Measurements from ENCODE around the gene PLXNB3. TPM values are rescaled to one million over a fixed set of nuclear protein-coding genes. Genes with fewer than 3 reads are reported as not detected.

The PLXNB3 gene
- total and polyA plus RNA-seq, 2 experiments from 2014 or later: 0.70 to 4.1 TPM

- TF ChIP-seq, protein P1, sequence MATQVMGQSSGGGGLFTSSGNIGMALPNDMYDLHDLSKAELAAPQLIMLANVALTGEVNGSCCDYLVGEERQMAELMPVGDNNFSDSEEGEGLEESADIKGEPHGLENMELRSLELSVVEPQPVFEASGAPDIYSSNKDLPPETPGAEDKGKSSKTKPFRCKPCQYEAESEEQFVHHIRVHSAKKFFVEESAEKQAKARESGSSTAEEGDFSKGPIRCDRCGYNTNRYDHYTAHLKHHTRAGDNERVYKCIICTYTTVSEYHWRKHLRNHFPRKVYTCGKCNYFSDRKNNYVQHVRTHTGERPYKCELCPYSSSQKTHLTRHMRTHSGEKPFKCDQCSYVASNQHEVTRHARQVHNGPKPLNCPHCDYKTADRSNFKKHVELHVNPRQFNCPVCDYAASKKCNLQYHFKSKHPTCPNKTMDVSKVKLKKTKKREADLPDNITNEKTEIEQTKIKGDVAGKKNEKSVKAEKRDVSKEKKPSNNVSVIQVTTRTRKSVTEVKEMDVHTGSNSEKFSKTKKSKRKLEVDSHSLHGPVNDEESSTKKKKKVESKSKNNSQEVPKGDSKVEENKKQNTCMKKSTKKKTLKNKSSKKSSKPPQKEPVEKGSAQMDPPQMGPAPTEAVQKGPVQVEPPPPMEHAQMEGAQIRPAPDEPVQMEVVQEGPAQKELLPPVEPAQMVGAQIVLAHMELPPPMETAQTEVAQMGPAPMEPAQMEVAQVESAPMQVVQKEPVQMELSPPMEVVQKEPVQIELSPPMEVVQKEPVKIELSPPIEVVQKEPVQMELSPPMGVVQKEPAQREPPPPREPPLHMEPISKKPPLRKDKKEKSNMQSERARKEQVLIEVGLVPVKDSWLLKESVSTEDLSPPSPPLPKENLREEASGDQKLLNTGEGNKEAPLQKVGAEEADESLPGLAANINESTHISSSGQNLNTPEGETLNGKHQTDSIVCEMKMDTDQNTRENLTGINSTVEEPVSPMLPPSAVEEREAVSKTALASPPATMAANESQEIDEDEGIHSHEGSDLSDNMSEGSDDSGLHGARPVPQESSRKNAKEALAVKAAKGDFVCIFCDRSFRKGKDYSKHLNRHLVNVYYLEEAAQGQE (IDR thresholded peaks at IDR 0.05; ENCODE audit: unreplicated experiment): no peak
- TF ChIP-seq EZH2phosphoT487 (IDR thresholded peaks at IDR 0.05; ENCODE audit: unreplicated experiment) (no peak), JUNB (IDR thresholded peaks at IDR 0.05; ENCODE audit: unreplicated experiment) (no peak), ZNF331 (CRISPR knock-in tag; IDR thresholded peaks at IDR 0.05; ENCODE audit: low read depth) (no peak), CREB1 (CRISPR knock-in tag; IDR thresholded peaks at IDR 0.05; ENCODE audit: low read depth) (no peak), POLR2AphosphoS5 (IDR thresholded peaks at IDR 0.05; ENCODE audit: low read depth) (no peak)
Observed at GRCh38 chrX:153779891-153780677, 16.0 kb downstream of the PLXNB3 start (continued).

GRCh38 chrX:153780678-153781427, 16.8 kb downstream of the PLXNB3 start, which contains the start of gene SRPK3:
Gene SRPK3, plus strand, starts transcription at chrX:153781041. Its CDS starts 46 bp downstream, at chrX:153781087.
- no peaks in the 10 kb centered on the region for H3F3A ChIP-seq (replicated peaks; ENCODE audit: low read depth)
- TF ChIP-seq POLR2AphosphoS5 (IDR thresholded peaks at IDR 0.05; ENCODE audit: low read depth): no peak
- TF ChIP-seq, protein P2, sequence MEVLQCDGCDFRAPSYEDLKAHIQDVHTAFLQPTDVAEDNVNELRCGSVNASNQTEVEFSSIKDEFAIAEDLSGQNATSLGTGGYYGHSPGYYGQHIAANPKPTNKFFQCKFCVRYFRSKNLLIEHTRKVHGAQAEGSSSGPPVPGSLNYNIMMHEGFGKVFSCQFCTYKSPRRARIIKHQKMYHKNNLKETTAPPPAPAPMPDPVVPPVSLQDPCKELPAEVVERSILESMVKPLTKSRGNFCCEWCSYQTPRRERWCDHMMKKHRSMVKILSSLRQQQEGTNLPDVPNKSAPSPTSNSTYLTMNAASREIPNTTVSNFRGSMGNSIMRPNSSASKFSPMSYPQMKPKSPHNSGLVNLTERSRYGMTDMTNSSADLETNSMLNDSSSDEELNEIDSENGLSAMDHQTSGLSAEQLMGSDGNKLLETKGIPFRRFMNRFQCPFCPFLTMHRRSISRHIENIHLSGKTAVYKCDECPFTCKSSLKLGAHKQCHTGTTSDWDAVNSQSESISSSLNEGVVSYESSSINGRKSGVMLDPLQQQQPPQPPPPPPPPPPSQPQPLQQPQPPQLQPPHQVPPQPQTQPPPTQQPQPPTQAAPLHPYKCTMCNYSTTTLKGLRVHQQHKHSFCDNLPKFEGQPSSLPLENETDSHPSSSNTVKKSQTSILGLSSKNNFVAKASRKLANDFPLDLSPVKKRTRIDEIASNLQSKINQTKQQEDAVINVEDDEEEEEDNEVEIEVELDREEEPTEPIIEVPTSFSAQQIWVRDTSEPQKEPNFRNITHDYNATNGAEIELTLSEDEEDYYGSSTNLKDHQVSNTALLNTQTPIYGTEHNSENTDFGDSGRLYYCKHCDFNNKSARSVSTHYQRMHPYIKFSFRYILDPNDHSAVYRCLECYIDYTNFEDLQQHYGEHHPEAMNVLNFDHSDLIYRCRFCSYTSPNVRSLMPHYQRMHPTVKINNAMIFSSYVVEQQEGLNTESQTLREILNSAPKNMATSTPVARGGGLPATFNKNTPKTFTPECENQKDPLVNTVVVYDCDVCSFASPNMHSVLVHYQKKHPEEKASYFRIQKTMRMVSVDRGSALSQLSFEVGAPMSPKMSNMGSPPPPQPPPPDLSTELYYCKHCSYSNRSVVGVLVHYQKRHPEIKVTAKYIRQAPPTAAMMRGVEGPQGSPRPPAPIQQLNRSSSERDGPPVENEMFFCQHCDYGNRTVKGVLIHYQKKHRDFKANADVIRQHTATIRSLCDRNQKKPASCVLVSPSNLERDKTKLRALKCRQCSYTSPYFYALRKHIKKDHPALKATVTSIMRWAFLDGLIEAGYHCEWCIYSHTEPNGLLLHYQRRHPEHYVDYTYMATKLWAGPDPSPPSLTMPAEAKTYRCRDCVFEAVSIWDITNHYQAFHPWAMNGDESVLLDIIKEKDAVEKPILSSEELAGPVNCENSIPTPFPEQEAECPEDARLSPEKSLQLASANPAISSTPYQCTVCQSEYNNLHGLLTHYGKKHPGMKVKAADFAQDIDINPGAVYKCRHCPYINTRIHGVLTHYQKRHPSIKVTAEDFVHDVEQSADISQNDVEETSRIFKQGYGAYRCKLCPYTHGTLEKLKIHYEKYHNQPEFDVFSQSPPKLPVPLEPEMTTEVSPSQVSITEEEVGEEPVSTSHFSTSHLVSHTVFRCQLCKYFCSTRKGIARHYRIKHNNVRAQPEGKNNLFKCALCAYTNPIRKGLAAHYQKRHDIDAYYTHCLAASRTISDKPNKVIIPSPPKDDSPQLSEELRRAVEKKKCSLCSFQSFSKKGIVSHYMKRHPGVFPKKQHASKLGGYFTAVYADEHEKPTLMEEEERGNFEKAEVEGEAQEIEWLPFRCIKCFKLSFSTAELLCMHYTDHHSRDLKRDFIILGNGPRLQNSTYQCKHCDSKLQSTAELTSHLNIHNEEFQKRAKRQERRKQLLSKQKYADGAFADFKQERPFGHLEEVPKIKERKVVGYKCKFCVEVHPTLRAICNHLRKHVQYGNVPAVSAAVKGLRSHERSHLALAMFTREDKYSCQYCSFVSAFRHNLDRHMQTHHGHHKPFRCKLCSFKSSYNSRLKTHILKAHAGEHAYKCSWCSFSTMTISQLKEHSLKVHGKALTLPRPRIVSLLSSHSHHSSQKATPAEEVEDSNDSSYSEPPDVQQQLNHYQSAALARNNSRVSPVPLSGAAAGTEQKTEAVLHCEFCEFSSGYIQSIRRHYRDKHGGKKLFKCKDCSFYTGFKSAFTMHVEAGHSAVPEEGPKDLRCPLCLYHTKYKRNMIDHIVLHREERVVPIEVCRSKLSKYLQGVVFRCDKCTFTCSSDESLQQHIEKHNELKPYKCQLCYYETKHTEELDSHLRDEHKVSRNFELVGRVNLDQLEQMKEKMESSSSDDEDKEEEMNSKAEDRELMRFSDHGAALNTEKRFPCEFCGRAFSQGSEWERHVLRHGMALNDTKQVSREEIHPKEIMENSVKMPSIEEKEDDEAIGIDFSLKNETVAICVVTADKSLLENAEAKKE (CRISPR knock-in tag; IDR thresholded peaks at IDR 0.05): no peak
- no peak for TF ChIP-seq STAT1 (IDR thresholded peaks at IDR 0.05; ENCODE audit: unreplicated experiment)
- no peak for TF ChIP-seq CREB1 (CRISPR knock-in tag; IDR thresholded peaks at IDR 0.05; ENCODE audit: low read depth)
- no peak for TF ChIP-seq ZNF114 (CRISPR knock-in tag; IDR thresholded peaks at IDR 0.05)
- TF ChIP-seq EZH2 (IDR thresholded peaks at IDR 0.05; ENCODE audit: low read depth, unreplicated experiment): no peak
- no peak for TF ChIP-seq ZNF331 (CRISPR knock-in tag; IDR thresholded peaks at IDR 0.05; ENCODE audit: low read depth)
- H2AFZ ChIP-seq: no peak within 1 kb of the TSS
- no peaks in the 10 kb centered on the region for H3K79me2 ChIP-seq (replicated peaks; ENCODE audit: insufficient read depth)
- H3K36me3 ChIP-seq (ENCODE audit: insufficient read depth): no peaks in the 10 kb centered on the region
- DNase-seq (ENCODE audit: low spot score): no peak
- H3K27me3 ChIP-seq (ENCODE audit: insufficient read depth): no peaks in the 10 kb centered on the region
- Mint-ChIP-seq H3K27me3 (ENCODE audit: insufficient read depth, low read depth, poor library complexity) (peaks cover 8% of the 10 kb centered on the region), H3K9me3 (no peaks in the 10 kb centered on the region), H3K4me1 (peaks cover 7% of the 10 kb centered on the region; the same call in 2 of the 3 replicates), H3K4me3 (no peak within 1 kb of the TSS), H3K27ac (peak within 1 kb of the TSS; percentile 21; the same call in 1 of the 2 replicates), H3K36me3 (ENCODE audit: low read depth) (no peaks in the 10 kb centered on the region)
- H3K9me2 ChIP-seq (ENCODE audit: insufficient read depth): no peaks in the 10 kb centered on the region
- ATAC-seq: no peak
- no peaks in the 10 kb centered on the region for H3K4me1 ChIP-seq (ENCODE audit: insufficient read depth)
- no peak within 1 kb of the TSS for H3K4me3 ChIP-seq
- H3K27ac ChIP-seq (ENCODE audit: low read depth): no peak within 1 kb of the TSS
- no peak within 1 kb of the TSS for H3K4me2 ChIP-seq
- H4K20me1 ChIP-seq (replicated peaks; ENCODE audit: insufficient read depth): no peaks in the 10 kb centered on the region

Data from GM23338 (cell line).